GM21367 (cell line): ENCODE data around the gene MMP14.

ENCODE experiments used
- ATAC-seq: cut with Tn5 transposase; IDR thresholded peaks from one replicate; pipeline ENCODE4 v1.9.1; 2021; ENCODE audit not compliant: unreplicated experiment

MMP14 gene

DNA sequence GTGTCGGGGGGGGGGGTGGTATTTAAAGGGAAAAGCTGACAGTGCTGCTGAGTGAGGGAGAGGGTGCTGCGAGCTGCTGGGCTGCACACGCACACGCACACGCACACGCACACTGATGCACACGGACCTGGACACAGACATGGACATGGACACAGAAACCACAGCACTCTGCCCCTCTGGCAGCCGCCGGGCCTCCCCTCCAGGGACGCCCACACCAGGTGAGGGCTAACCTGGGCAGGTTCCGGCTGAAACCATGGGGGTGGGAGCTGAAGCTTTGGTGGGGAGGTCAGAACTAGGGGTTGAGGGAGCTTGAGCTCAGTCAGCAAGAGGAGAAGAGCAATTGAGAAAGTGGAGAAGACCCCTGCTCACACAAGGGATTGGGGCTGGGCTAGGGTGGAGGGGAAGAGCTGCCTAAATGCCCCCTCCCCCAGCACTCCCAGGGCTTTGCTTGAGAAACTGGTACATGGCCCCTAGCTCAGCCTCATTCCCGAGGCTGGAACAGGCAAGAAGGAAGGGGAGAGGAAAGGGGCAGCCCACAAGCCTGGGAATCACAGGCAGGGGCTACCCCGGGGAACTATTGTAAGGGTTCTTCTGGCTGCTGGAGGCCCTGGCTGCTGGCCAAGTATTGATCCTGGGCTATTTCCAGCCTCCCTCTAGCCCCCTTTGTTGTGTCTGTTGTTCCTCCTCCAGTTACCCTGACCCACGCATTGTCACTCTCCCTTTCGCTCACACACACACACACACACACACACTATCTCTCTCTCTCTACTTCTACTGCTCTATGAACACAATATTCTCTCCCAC, 47.0 kb downstream of the MMP14 start, which contains the start of gene REM2:
Gene REM2 (plus strand): TSS at position 50 of the 804 bp plus-strand sequence. CDS start 66 bp downstream, at position 116.
- ATAC-seq, result no peak

- no peak for ATAC-seq
Observed at GRCh38 chr14:22884076-22884737, 47.8 kb downstream of the MMP14 start.

GRCh38 chr14:22884738-22885523, 48.5 kb downstream of the MMP14 start:
- no peak for ATAC-seq

- no peak for ATAC-seq
Observed at GRCh38 chr14:22885975-22886374, 49.6 kb downstream of the MMP14 start.

GRCh38 chr14:22886500-22887259, 50.3 kb downstream of the MMP14 start:
- ATAC-seq, result peak; percentile 48

GRCh38 chr14:22887260-22887989, 51.0 kb downstream of the MMP14 start:
- peak; percentile 1 for ATAC-seq

- peak; percentile 31 for ATAC-seq
Observed at GRCh38 chr14:22887990-22888378, 51.6 kb downstream of the MMP14 start.

GRCh38 chr14:22888662-22889061, 52.3 kb downstream of the MMP14 start:
- no peak for ATAC-seq

DNA sequence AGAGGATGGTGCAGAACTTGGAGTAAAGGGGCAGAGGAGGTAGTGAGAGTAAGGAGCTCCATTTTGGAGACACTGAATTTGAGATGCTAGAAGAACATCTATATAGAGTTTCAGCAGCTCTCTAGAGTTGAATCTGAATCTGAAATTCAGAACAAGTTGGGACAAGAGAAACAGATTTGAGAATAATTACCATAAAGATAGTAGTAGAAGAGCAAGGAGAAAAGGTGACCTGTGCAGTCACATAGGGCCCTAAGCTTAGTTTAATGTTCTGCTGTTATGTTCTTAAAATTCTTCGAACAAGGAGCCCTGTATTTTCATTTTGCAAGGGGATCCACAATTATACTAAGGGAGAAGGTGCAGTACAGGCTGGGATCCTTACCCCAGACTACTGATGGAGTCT, 54.0 kb downstream of the MMP14 start:
- no peak for ATAC-seq

DNA sequence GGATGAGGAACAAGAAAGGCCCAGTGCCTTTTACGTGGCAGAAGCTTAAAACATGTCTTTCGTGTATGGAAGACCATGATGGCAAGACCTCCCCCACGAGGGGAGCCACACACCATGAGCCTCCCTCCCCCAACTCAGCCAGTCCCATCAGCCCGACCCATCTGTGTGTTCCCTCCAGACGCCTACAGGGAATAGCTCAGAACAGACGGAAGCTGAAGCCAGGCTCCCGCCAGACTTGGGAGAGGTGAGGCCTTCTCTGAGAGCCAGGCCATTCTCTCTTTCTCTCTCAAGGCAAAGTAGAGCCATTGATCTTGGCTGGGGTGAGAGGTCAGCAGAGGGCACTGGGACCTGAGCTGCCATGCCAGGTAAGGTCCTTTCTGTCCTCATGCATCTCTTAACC, 56.1 kb downstream of the MMP14 start:
- ATAC-seq, result no peak

DNA sequence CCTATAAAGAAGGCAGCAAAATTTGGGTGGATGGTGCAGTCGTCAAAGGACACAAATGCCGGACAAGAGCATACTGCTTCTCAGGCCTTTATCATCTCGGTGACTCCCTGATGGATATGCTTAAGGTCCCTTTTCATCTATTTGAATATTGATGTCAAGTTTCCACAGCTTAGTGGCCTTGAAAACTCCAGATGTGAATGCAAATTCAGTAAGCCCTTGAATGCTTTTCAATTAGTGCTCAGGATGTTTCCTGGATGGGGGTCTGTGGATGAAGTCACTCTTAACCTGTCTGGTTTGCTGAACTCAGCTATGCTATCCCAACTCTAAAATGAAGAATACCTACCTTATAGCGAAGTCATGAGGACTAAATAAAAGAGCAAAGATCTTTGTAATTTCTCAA, 57.3 kb downstream of the MMP14 start:
- no peak for ATAC-seq

DNA sequence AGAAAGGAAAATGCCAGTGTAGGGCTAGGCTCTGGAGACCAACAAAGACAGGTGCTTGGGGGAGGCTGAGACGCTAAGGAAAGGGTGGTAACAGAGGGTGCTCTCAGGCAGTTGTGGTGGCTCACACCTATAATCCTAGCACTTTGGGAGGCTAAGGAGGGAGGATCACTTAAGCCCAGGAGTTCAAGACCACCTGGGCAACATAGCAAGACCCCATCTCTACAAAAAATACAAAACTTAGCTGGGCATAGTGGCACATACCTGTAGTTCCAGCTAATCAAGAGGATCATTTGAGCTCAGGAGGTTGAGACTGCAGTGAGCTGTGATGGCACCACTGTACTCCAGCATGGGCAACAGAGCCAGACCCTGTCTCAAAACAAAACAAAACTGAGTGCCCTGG, 59.0 kb downstream of the MMP14 start:
- no peak for ATAC-seq

- ATAC-seq, result no peak
Observed at GRCh38 chr14:22896356-22896755, 60.0 kb downstream of the MMP14 start.

GRCh38 chr14:22896760-22897159, 60.4 kb downstream of the MMP14 start:
- ATAC-seq, result no peak

- ATAC-seq, result no peak
Observed at GRCh38 chr14:22897357-22897756, 61.0 kb downstream of the MMP14 start.
